NCI-H526 (cell line): ENCODE results near the gene SPANXN5.
"Not testable (repeated sequence)": the region's sequence is repeated elsewhere in the genome, so short reads cannot be mapped to it uniquely, and the experiment has no call there.

Experiments
- DNase-seq, 2 experiments: peaks; one replicate each; lab custom pipeline; 2025; lab: John Stamatoyannopoulos, UW

SPANXN5 gene, protein sequence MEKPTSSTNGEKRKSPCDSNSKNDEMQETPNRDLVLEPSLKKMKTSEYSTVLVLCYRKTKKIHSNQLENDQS

DNA sequence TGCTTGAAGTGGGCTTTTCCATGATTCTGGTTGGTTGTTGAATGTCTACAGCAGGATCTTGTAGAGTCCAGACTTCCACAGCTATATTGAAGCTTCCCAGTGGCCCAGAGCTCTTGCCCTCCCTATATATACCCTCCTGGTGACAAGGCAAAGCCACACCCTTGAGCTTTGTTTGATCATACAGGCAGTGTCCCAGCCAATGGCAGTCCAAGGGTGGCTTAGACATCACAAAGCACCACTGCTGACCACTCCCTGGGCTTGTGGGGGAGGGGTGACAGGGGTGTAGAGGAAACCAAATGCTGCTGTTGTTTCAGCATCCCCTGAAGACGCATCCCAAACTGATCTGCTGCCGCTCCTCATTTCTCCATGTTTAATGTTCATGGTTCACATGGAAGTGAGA, at the start of gene SPANXN5:
Gene SPANXN5 (minus strand): TSS at position 101 of the 400 bp plus-strand sequence. CDS start 79 bp downstream, at position 22.
- not testable (repeated sequence) for DNase-seq

DNA sequence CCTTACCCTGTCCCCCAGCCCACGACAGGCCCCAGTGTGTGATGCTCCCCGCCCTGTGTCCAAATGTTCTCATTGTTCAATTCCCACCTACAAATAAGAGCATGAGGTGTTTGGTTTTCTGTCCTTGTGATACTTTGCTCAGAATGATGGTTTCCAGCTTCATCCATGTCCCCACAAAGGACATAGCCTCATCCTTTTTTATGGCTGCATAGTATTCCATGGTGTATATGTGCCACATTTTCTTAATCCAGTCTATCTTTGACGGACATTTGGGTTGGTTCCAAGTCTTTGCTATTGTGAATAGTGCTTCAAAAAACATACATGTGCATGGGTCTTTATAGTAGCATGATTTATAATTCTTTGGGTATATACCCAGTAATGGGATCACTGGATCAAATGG, 46.4 kb upstream of the SPANXN5 start:
- not testable (repeated sequence) for DNase-seq

DNA sequence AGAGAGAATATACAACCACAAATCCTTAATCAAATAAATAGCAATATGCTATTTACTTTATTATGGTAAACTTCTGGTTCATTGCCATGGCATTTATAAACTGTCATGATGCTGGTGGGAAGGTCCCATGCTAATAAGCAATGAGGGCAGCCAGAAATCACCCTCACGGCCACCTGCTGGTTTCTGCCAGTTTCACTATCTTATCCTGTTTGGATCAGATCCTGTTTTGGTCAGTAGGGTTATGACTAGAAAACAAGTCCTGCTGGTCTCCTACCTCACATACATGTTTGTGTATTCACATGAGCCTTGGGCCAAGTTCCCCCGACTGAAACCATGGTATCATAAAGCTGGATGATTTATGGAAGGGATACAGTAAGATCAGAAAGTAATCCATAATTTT, 41.9 kb upstream of the SPANXN5 start:
- DNase-seq, result no peak

DNA sequence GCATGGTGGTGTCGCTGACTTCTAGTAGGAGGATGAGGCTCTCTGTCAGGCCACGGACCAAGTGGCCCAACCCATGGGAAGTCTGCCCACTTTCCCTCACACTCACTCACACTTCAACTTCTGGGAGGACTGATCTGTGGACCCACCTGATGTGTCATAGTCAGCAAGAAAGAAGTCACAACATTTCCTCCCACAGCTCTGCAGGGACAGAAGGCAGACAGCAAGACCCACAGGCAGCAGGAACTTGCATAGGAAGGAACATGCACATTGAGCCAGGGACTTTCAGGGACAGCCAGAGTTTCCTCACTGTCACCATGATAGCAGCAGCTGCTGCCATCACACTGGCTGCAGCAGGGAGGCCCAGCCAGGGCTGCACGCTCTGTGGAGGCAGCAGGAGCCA, 33.3 kb upstream of the SPANXN5 start:
- no peak for DNase-seq

DNA sequence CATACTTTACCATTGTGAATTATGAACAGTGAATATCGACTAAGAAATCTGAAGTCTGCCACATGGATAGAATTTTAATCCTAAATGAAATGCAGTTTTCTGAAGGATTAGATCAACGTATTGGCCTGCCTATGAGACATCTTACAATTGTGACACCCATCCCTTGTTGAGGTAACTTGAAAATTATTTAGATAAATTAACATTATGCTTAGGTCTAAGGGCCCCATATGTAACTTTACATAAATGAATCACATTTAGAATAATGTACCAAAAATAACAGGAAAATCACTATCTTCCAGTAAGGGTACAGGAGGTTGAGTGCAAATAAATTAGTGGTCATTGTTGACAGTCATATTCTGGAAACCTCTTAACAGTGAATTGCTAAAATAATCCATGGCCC, 27.4 kb upstream of the SPANXN5 start:
- no peak for DNase-seq

DNA sequence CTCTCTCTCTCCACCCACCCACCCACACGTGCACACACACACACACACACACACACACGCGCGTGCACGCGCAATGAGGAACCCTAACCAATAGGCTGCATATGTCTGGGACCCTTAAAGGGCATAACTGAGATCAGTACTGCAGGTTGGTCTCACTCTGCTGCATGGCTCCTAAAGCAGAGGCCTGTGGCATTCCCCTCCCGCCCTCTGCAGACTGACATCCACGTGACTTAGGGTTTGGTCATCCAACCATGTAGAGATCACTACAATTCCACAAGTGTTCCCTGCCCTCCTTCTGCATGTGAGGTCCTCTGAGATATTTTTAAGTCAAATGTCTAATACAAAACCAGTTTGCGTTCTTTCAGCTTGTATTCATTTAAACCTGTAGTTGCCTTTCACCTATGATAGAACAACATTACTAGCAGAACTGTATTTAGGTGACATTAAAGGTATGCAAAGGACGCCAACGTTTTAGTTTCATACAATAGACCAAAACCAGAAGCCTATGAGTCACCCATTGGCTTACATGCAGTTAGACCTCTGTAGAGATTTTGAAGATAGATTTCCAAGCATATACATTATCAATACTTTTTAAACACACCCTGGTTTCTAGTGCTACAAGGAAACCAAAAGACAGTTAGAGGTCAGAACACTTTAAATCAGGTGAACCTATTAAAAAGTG, 24.0 kb upstream of the SPANXN5 start:
- DNase-seq, result no peak

DNA sequence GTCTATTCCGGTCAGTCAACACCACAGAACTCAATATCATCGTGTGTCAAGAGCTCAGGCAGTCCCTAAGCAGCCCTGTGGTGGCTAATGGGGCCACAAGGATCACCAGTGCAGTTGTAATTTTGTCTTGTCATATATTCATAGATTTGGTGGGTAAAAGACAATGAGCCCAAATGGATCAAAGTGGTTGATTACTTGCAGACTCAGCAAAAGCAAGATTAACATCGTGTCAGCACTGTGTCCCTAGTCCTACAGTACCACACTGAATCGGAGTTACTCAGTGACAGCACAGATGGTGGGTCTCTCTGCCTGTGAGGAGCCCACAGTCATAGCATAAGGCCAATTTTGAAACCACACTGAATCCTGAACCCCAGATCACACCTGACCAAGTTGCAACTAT, 22.6 kb upstream of the SPANXN5 start:
- DNase-seq, result no peak

DNA sequence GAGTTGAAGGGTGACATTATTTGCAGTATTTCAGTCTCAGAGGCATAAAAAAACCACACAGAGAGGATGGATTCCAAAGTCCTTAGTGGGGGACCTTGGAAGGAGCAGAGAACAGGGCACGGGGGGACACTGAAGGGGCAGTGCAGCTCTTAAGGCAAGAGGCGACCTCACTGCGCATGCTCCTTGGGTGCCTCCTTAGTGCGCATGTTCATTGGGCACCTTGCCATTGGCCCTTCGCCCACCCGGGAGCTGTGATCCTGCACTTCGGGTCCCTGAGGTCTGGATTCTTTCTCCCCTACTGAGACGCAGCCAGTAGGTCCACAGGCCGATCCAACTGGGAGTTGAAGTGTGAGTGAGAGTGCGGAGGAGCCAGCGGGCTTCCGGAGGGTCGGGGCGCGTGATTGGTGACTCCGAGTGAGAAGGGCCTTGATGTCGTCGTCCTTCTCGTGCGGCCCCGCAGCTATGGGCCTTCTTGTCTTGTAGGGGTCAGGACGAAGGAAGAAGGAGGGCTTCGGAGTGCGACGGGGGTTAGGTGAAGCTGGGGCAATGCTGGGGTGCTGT, 13.9 kb upstream of the SPANXN5 start, which contains the start of gene XAGE5:
Gene XAGE5 (plus strand): TSS at position 223 of the 561 bp plus-strand sequence. CDS start 1,280 bp downstream, outside the sequence.
- no peak for DNase-seq

DNA sequence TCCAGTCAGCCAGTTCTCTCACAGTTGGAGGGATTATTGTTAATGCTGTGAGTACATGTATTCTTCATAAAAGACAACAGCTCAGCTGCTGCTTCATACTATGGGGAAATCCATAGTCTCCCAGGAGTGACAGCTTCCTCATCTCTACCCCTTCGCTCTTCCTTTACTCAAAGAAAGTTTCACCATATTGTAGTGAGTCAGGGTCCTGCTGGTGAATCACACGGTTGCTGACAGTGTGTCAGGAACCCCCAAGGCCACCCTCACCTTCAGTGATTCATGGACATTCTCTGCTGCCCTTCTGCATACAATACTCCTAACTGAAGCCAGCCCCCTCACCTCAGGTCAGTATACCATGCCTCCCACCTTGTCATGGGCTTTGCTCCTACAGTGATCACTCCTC, 7.6 kb upstream of the SPANXN5 start:
- DNase-seq, result not testable (repeated sequence)

DNA sequence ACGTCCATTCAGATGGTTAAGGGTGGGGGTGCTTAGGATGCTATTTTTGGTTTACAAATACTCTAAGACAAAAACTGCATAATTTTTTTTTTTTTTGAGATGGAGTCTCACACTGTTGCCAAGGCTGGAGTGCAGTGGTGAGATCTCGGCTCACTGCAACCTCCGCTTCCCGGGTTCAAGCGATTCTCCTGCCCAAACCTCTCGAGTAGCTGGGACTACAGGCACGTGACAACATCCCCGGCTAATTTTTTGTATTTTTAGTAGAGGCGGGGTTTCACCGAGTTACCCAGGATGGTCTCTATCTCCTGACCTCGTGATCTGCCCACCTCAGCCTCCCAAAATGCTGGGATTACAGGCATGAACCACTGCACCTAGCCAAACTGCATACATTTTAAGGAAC, 23.7 kb downstream of the SPANXN5 start:
- not testable (repeated sequence) for DNase-seq

DNA sequence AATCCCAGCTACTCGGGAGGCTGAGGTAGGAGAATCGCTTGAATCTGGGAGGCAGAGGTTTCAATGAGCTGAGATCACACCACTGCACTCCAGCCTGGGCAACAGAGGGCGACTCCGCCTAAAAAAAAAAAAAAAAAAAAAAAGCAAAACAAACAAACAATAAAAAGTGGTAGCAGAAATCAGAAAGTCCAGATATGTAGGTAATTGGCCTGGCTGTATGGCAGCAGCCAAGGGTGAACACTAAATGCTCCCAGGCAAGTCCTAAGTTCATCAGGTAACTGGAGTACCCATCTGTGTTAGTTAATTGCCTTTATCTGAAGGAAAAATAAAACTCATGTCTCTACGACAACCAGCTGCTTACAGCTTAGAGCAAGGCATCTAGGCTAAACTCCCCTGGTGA, 31.2 kb downstream of the SPANXN5 start:
- DNase-seq, result not testable (repeated sequence)

DNA sequence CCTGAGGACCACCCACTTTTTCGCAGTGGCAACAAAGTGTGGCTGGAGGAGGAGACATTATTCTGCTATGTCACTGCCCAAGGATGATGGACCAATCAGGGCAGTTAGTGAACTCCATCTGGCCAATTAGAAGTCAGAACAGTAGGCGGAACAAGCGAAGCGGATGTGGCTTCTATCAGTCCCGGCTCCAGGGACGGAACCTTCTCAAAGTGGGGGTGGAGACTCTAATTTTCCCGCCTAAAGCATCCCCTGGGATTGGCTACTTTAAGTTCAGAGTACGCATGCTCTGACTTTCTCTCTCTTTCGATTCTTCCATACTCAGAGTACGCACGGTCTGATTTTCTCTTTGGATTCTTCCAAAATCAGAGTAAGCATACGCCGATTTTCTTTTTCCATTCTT, 46.3 kb downstream of the SPANXN5 start, which contains the start of gene SSX2B:
Gene SSX2B (plus strand): TSS at position 301 of the 400 bp plus-strand sequence. CDS start 1,429 bp downstream, outside the sequence.
- not testable (repeated sequence) for DNase-seq
